Endometrial microvascular endothelial cells (primary cell): Measurements from ENCODE around the gene USP34. TPM values are rescaled to one million over a fixed set of nuclear protein-coding genes. Genes with fewer than 3 reads are reported as not detected.

Experiments
- in situ Hi-C: cut with HindIII; loops from 2 replicates; pipeline ENCODE4 v1.10.0; 2017; ENCODE audit warnings: low sequenced_read_pairs, low pct_unique_long_range_greater_than_20kb; ENCODE audit errors: inconsistent ontology term
- total RNA-seq: library from RNA; depleted of rRNA; stranded (reverse); fragments of >200 nt; gene quantifications from one replicate; pipeline ENCODE4 v1.2.3, GENCODE V29; 2015; ENCODE audit errors: inconsistent ontology term

USP34 gene
- total RNA-seq, 1 donor from 2014 or later = 62.5 TPM

GRCh38 chr2:61343141-61343540, 127.7 kb downstream of the USP34 start:
- in situ Hi-C loops = no loop called here

- in situ Hi-C loops = no loop called here
Observed at GRCh38 chr2:61340242-61340641, 130.6 kb downstream of the USP34 start.

- in situ Hi-C loops = no loop called here
Observed at GRCh38 chr2:61338447-61338846, 132.4 kb downstream of the USP34 start.

GRCh38 chr2:61335187-61335586, 135.7 kb downstream of the USP34 start:
- in situ Hi-C loops = no loop called here

GRCh38 chr2:61334466-61334865, 136.4 kb downstream of the USP34 start:
- in situ Hi-C loops = no loop called here

GRCh38 chr2:61328707-61329251, 142.1 kb downstream of the USP34 start:
- in situ Hi-C loops = no loop called here

GRCh38 chr2:61327173-61327572, 143.7 kb downstream of the USP34 start:
- in situ Hi-C loops = no loop called here

- in situ Hi-C loops = no loop called here
Observed at GRCh38 chr2:61326423-61326822, 144.5 kb downstream of the USP34 start.

GRCh38 chr2:61320181-61320580, 150.7 kb downstream of the USP34 start:
- in situ Hi-C loops = no loop called here

- in situ Hi-C loops = no loop called here
Observed at GRCh38 chr2:61318553-61318952, 152.3 kb downstream of the USP34 start.

- in situ Hi-C loops = no loop called here
Observed at GRCh38 chr2:61295981-61296380, 174.9 kb downstream of the USP34 start.

GRCh38 chr2:61291851-61292575, 178.9 kb downstream of the USP34 start:
- in situ Hi-C loops = no loop called here

GRCh38 chr2:61288070-61288841, 182.6 kb downstream of the USP34 start:
- in situ Hi-C loops = no loop called here

GRCh38 chr2:61287254-61287653, 183.6 kb downstream of the USP34 start:
- in situ Hi-C loops = no loop called here

GRCh38 chr2:61283443-61284160, 187.3 kb downstream of the USP34 start:
- in situ Hi-C loops = no loop called here

GRCh38 chr2:61282104-61282590, 188.7 kb downstream of the USP34 start:
- in situ Hi-C loops = no loop called here

- in situ Hi-C loops = no loop called here
Observed at GRCh38 chr2:61281321-61281720, 189.6 kb downstream of the USP34 start.

GRCh38 chr2:61277756-61278155, 193.1 kb downstream of the USP34 start:
- in situ Hi-C loops = no loop called here

GRCh38 chr2:61275575-61276184, 195.2 kb downstream of the USP34 start:
- in situ Hi-C loops = no loop called here
